PC-3 (cell line): Measurements from ENCODE around the gene PTGDS.

Source experiments
- CTCF ChIP-seq: fragments of 300-600 bp; sonication (generic); conservative IDR thresholded peaks from 2 replicates; pipeline ENCODE4 v1.5.1; 2017; ENCODE audit warnings: antibody characterized with exemption, low read depth, mild to moderate bottlenecking, low read length
- EZH2 ChIP-seq: fragments of 300-600 bp; sonication (generic); IDR thresholded peaks from one replicate; pipeline ENCODE4 v1.6.1; 2017; ENCODE audit warnings: antibody characterized with exemption, mild to moderate bottlenecking, low read length; ENCODE audit not compliant: unreplicated experiment
- EZH2phosphoT487 ChIP-seq: fragments of 300-600 bp; sonication (generic); IDR thresholded peaks from 2 replicates; pipeline ENCODE4 v1.6.1; 2018; ENCODE audit warnings: mild to moderate bottlenecking, antibody characterized with exemption, low read length, borderline replicate concordance

GRCh38 chr9:137013571-137013940 lies 36.3 kb downstream of the PTGDS start:
- TF ChIP-seq CTCF (no peak), EZH2 (no peak), EZH2phosphoT487 (no peak)
